HEK293 (cell line): Measurements from ENCODE around the gene LDLR.

Experiments
- CTCF ChIA-PET: fragments of 350-600 bp; formaldehyde crosslinking; extraction: SDS; loops from one replicate; lab custom pipeline; 2021; ENCODE audit warnings: antibody characterized with exemption; lab: Yijun Ruan, JAX
- POLR2A ChIA-PET: fragments of 300-600 bp; formaldehyde crosslinking; extraction: SDS; loops from one replicate; lab custom pipeline; 2020; ENCODE audit warnings: antibody characterized with exemption, inconsistent platforms; lab: Yijun Ruan, JAX
- H3K27ac ChIP-seq: fragments of 200-500 bp; sonication (Bioruptor generic); 2 replicates; pipeline ENCODE4 v1.5.1; 2014; ENCODE audit warnings: low read depth, low read length, control low read depth, inconsistent platforms; ENCODE audit errors: extremely low read depth
- H3K36me3 ChIP-seq, 2 experiments: fragments of 200-500 bp in 1 of 2; sonication (Bioruptor generic) in 1 of 2; 1 replicate in 1 of 2; 2 replicates in 1 of 2; pipeline ENCODE4 v1.5.1; 2014 to 2017; ENCODE audit warnings: inconsistent platforms in 2 of 2, low read length in 2 of 2; ENCODE audit not compliant: control insufficient read depth in 2 of 2, insufficient read depth in 1 of 2
- H3K4me1 ChIP-seq: fragments of 200-500 bp; sonication (Bioruptor generic); 2 replicates; pipeline ENCODE4 v1.5.1; 2014; ENCODE audit warnings: mild to moderate bottlenecking, low read length, inconsistent platforms; ENCODE audit not compliant: control insufficient read depth, insufficient read depth
- H3K4me3 ChIP-seq: 2 replicates; pipeline ENCODE4 v1.5.1; 2011; ENCODE audit warnings: low read depth, mild to moderate bottlenecking, control low read depth, low read length, moderate library complexity
- H3K9me3 ChIP-seq: fragments of 200-500 bp; sonication (Bioruptor generic); 2 replicates; pipeline ENCODE4 v1.5.1; 2014; ENCODE audit warnings: low read depth, low read length, inconsistent platforms; ENCODE audit not compliant: control insufficient read depth, insufficient read depth
- CTCF ChIP-seq: fragments of 450-650 bp; formaldehyde crosslinking; IDR thresholded peaks from 2 replicates; pipeline ENCODE4 v1.5.1; 2016; ENCODE audit warnings: missing biosample characterization, missing genetic modification characterization
- ELK4 ChIP-seq: IDR thresholded peaks from 2 replicates; pipeline ENCODE4 v1.6.1; 2011; ENCODE audit warnings: mild to moderate bottlenecking, low read depth, low read length, borderline replicate concordance
- GLI4 ChIP-seq: fragments of 450-650 bp; formaldehyde crosslinking; IDR thresholded peaks from 2 replicates; pipeline ENCODE4 v1.5.1; 2016; ENCODE audit warnings: missing biosample characterization, missing genetic modification characterization
- GLIS2 ChIP-seq: fragments of 450-650 bp; formaldehyde crosslinking; IDR thresholded peaks from 2 replicates; pipeline ENCODE4 v1.5.1; 2016; ENCODE audit warnings: missing biosample characterization, missing genetic modification characterization
- MYNN ChIP-seq: fragments of 450-650 bp; formaldehyde crosslinking; IDR thresholded peaks from 2 replicates; pipeline ENCODE4 v1.5.1; 2016; ENCODE audit warnings: missing biosample characterization, missing genetic modification characterization, borderline replicate concordance
- PRDM4 ChIP-seq: fragments of 450-650 bp; formaldehyde crosslinking; IDR thresholded peaks from 2 replicates; pipeline ENCODE4 v1.5.1; 2017; ENCODE audit warnings: missing biosample characterization, missing genetic modification characterization
- SCRT1 ChIP-seq: fragments of 450-650 bp; formaldehyde crosslinking; IDR thresholded peaks from 2 replicates; pipeline ENCODE4 v1.5.1; 2016; ENCODE audit warnings: missing biosample characterization, missing genetic modification characterization, borderline replicate concordance
- SETDB1 ChIP-seq: IDR thresholded peaks from one replicate; pipeline ENCODE4 v1.6.1; 2017; ENCODE audit warnings: mild to moderate bottlenecking, low read length, moderate library complexity, mixed read lengths; ENCODE audit not compliant: insufficient read length
- YY1 ChIP-seq: fragments of 450-650 bp; formaldehyde crosslinking; IDR thresholded peaks from 2 replicates; pipeline ENCODE4 v1.5.1; 2018; ENCODE audit warnings: missing biosample characterization, missing genetic modification characterization
- ZBTB17 ChIP-seq: fragments of 450-650 bp; formaldehyde crosslinking; IDR thresholded peaks from 2 replicates; pipeline ENCODE4 v1.5.1; 2016; ENCODE audit warnings: missing biosample characterization, missing genetic modification characterization
- ZEB2 ChIP-seq: fragments of 450-650 bp; formaldehyde crosslinking; IDR thresholded peaks from 2 replicates; pipeline ENCODE4 v1.5.1; 2016; ENCODE audit warnings: missing biosample characterization, missing genetic modification characterization
- ZNF132 ChIP-seq: fragments of 450-650 bp; formaldehyde crosslinking; IDR thresholded peaks from 2 replicates; pipeline ENCODE4 v1.5.1; 2017; ENCODE audit warnings: missing biosample characterization, missing genetic modification characterization, borderline replicate concordance
- ZNF157 ChIP-seq: fragments of 450-650 bp; formaldehyde crosslinking; IDR thresholded peaks from 2 replicates; pipeline ENCODE4 v1.5.1; 2016; ENCODE audit warnings: missing biosample characterization, missing genetic modification characterization
- ZNF211 ChIP-seq: fragments of 450-650 bp; formaldehyde crosslinking; IDR thresholded peaks from 2 replicates; pipeline ENCODE4 v1.5.1; 2016; ENCODE audit warnings: low read depth, missing biosample characterization, missing genetic modification characterization
- ZNF248 ChIP-seq: fragments of 450-650 bp; formaldehyde crosslinking; IDR thresholded peaks from 2 replicates; pipeline ENCODE4 v1.5.1; 2017; ENCODE audit warnings: missing biosample characterization, missing genetic modification characterization
- ZNF416 ChIP-seq: fragments of 450-650 bp; formaldehyde crosslinking; IDR thresholded peaks from 2 replicates; pipeline ENCODE4 v1.5.1; 2016; ENCODE audit warnings: missing biosample characterization, missing genetic modification characterization
- ZNF423 ChIP-seq: fragments of 450-650 bp; formaldehyde crosslinking; IDR thresholded peaks from 2 replicates; pipeline ENCODE4 v1.5.1; 2016; ENCODE audit warnings: missing biosample characterization, missing genetic modification characterization
- ZNF473 ChIP-seq: fragments of 450-650 bp; formaldehyde crosslinking; IDR thresholded peaks from 2 replicates; pipeline ENCODE4 v1.5.1; 2017; ENCODE audit warnings: missing biosample characterization, missing genetic modification characterization
- ZNF488 ChIP-seq: fragments of 450-650 bp; formaldehyde crosslinking; IDR thresholded peaks from 2 replicates; pipeline ENCODE4 v1.5.1; 2016; ENCODE audit warnings: missing biosample characterization, missing genetic modification characterization
- ZNF621 ChIP-seq: fragments of 450-650 bp; formaldehyde crosslinking; IDR thresholded peaks from 2 replicates; pipeline ENCODE4 v1.5.1; 2017; ENCODE audit warnings: missing biosample characterization, missing genetic modification characterization
- ZNF629 ChIP-seq: fragments of 450-650 bp; formaldehyde crosslinking; IDR thresholded peaks from 2 replicates; pipeline ENCODE4 v1.5.1; 2017; ENCODE audit warnings: missing biosample characterization, missing genetic modification characterization
- ZNF654 ChIP-seq: fragments of 450-650 bp; formaldehyde crosslinking; IDR thresholded peaks from 2 replicates; pipeline ENCODE4 v1.5.1; 2016; ENCODE audit warnings: low read depth, missing biosample characterization, missing genetic modification characterization
- ZNF658 ChIP-seq: fragments of 450-650 bp; formaldehyde crosslinking; IDR thresholded peaks from 2 replicates; pipeline ENCODE4; 2016; ENCODE audit warnings: missing biosample characterization, missing genetic modification characterization
- ZNF677 ChIP-seq: fragments of 450-650 bp; IDR thresholded peaks from 2 replicates; pipeline ENCODE4 v1.5.0; 2018; ENCODE audit warnings: missing biosample characterization, mild to moderate bottlenecking, missing genetic modification characterization, moderate library complexity
- ZNF692 ChIP-seq: fragments of 450-650 bp; formaldehyde crosslinking; IDR thresholded peaks from 2 replicates; pipeline ENCODE4 v1.5.1; 2016; ENCODE audit warnings: missing biosample characterization, missing genetic modification characterization

LDLR gene

GRCh38 chr19:11125994-11126685 is 36.9 kb downstream of the LDLR start:
- H3K4me3 ChIP-seq: no peak overlapping the region
- POLR2A ChIA-PET: interaction anchor here (0.5 to 1.0 kb wide), 8 partner anchors 16 to 356 kb away, joined by 3 to 6 read pairs (median 4); partner anchors contain the start of gene SPC24
- CTCF ChIA-PET: interaction anchor here (0.6 to 2.9 kb wide), 40 partner anchors 9 to 471 kb away, joined by 3 to 26 read pairs (median 5); partner anchors contain the start of genes LDLR, SPC24 and ZNF627
- H3K36me3 ChIP-seq: peaks cover 16 to 82% of the 10 kb centered on the region in 2 experiments
- no peak for TF ChIP-seq MYNN (tag by site-specific recombination)
- TF ChIP-seq YY1: 0 out of 2 replicates have a peak, but pooled peaks have one; percentile 29
- peak; percentile 66 for TF ChIP-seq CTCF (tag by site-specific recombination)
- peak; percentile 37; the same call in 1 of the 2 replicates for TF ChIP-seq ZEB2 (tag by site-specific recombination)
- no peak for TF ChIP-seq ZNF692 (tag by site-specific recombination)
- no peak for TF ChIP-seq ELK4
- TF ChIP-seq ZNF654 (tag by site-specific recombination): peak; percentile 64
- H3K9me3 ChIP-seq: no peaks in the 10 kb centered on the region
- H3K27ac ChIP-seq: no peak overlapping the region
- no peaks in the 10 kb centered on the region for H3K4me1 ChIP-seq

- CTCF ChIA-PET: interaction anchor here (0.6 to 3.7 kb wide), 4 partner anchors 92 to 189 kb away, joined by 3 to 21 read pairs (median 4); no protein-coding TSS in a partner anchor
- H3K36me3 ChIP-seq: peaks cover 25 to 83% of the 10 kb centered on the region in 2 experiments
- no peak overlapping the region for H3K4me3 ChIP-seq
- POLR2A ChIA-PET: no interaction called here
- no peak overlapping the region for H3K27ac ChIP-seq
- H3K9me3 ChIP-seq: no peaks in the 10 kb centered on the region
- no peaks in the 10 kb centered on the region for H3K4me1 ChIP-seq
- TF ChIP-seq ZNF211 (tag by site-specific recombination) (no peak), ZNF423 (tag by site-specific recombination) (no peak), ZNF677 (no peak), SCRT1 (tag by site-specific recombination) (no peak), ZNF621 (tag by site-specific recombination) (no peak), ZNF157 (tag by site-specific recombination) (no peak), ZNF132 (tag by site-specific recombination) (no peak), SETDB1 (no peak), ZNF416 (no peak), ZNF473 (tag by site-specific recombination) (no peak), GLI4 (tag by site-specific recombination) (no peak), ZNF629 (tag by site-specific recombination) (no peak), ZNF248 (tag by site-specific recombination) (no peak), ZNF488 (tag by site-specific recombination) (no peak), PRDM4 (tag by site-specific recombination) (no peak), GLIS2 (tag by site-specific recombination) (no peak), ZNF658 (tag by site-specific recombination) (no peak), ZBTB17 (tag by site-specific recombination) (no peak)
These were observed 38.6 kb downstream of the LDLR start for GRCh38 chr19:11127905-11128304.
